ENCODE measurements around the gene GSK3B. TPM values are rescaled to one million over a fixed set of nuclear protein-coding genes. Genes with fewer than 3 reads are reported as not detected.

GSK3B gene
- total RNA-seq, 6 experiments from 2014 or later = 14.4 to 19.4 (median 18.4) TPM

DNA sequence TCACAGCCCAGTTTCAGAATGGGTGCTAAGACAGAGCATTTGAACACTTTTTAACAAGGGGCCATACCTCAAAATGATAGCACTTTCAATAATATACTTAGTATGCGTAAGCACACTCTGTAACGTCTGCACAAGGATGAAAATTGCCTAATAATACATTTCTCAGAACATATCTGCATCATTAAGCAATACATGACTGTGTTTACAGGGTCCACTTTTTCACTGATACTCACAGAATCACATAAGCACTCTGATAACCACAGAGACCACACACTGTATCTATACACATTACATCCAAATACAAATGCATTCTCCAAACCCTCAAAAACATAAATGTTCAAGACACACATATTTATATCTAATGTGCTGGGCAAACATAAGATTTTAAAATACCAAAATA lies 232.6 kb downstream of the GSK3B start:
- TF ChIP-seq, protein P1, sequence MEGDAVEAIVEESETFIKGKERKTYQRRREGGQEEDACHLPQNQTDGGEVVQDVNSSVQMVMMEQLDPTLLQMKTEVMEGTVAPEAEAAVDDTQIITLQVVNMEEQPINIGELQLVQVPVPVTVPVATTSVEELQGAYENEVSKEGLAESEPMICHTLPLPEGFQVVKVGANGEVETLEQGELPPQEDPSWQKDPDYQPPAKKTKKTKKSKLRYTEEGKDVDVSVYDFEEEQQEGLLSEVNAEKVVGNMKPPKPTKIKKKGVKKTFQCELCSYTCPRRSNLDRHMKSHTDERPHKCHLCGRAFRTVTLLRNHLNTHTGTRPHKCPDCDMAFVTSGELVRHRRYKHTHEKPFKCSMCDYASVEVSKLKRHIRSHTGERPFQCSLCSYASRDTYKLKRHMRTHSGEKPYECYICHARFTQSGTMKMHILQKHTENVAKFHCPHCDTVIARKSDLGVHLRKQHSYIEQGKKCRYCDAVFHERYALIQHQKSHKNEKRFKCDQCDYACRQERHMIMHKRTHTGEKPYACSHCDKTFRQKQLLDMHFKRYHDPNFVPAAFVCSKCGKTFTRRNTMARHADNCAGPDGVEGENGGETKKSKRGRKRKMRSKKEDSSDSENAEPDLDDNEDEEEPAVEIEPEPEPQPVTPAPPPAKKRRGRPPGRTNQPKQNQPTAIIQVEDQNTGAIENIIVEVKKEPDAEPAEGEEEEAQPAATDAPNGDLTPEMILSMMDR (IDR thresholded peaks at IDR 0.05) = no peak
- TF ChIP-seq POLR2A (IDR thresholded peaks at IDR 0.05) = no peak
- Histone ChIP-seq H3K27ac (no peak overlapping the region), H3K36me3 (peaks cover 0 to 10% (median 4%) of the 10 kb centered on the region in 4 donors), H3K27me3 (no peaks in the 10 kb centered on the region), H3K4me3 (no peak overlapping the region), H3K4me1 (no peaks in the 10 kb centered on the region), H3K9me3 (no peaks in the 10 kb centered on the region)
- intact Hi-C loops (cut with DNase I) = no loop called here
- 63% methylated on average over 2 of the region's 2 CpGs for WGBS (ENCODE audit: insufficient coverage, low coverage, low lambda C conversion rate, missing lambda C conversion rate)
- no peak for DNase-seq
- no peak for ATAC-seq

DNA sequence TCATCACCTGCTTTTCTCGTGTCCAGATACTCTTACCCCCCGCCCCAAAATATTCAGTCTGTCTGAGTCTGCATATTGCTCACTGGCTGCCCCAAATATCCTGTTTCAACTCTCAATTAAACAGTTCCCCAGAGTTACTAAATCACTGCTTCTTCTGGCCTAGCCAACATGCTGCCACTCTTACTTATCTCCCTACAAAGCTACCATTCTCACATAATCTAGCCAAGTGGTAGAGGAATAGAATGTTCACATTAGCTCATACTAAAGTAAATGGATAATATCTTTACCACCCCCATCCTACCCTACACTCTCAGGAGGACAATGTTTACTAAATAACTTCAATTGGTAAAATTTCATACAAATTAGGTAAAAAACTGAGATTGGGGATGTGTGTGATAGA lies 234.5 kb downstream of the GSK3B start:
- no peaks in the 10 kb centered on the region for H3K9me3 ChIP-seq
- no peaks in the 10 kb centered on the region for H3K4me1 ChIP-seq
- intact Hi-C loops (cut with DNase I) = no loop called here
- 100% methylated on average over 2 of the region's 2 CpGs for WGBS (ENCODE audit: insufficient coverage, low coverage, low lambda C conversion rate, missing lambda C conversion rate)
- H3K27ac ChIP-seq = no peak overlapping the region
- H3K4me3 ChIP-seq = no peak overlapping the region
- DNase-seq (no peak), ATAC-seq (no peak)
- peaks cover 0 to 10% (median 4%) of the 10 kb centered on the region in 4 donors for H3K36me3 ChIP-seq
- TF ChIP-seq POLR2A (IDR thresholded peaks at IDR 0.05) = no peak
- TF ChIP-seq, protein P1 (IDR thresholded peaks at IDR 0.05) = no peak
- H3K27me3 ChIP-seq = no peaks in the 10 kb centered on the region

DNA sequence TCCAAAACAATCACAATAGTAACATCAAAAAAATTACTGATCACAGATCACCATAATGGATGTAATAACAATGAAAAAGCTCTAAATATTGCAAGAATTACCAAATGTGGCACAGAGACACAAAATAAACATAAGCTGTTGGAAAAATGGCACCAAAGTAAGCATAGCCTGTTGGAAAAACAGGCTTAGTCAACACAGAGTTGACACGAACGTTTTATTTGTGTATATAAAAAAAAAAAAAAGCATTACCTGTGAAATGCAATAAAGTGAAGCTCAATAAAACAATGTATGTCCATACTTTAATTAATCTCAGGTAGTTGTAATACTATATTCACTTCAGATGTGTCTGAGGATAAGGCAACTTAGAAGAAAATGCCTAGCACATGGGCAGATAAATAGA lies 235.3 kb downstream of the GSK3B start:
- peaks cover 0 to 10% (median 4%) of the 10 kb centered on the region in 4 donors for H3K36me3 ChIP-seq
- 70% methylated on average over 2 of the region's 2 CpGs for WGBS (ENCODE audit: insufficient coverage, low coverage, low lambda C conversion rate, missing lambda C conversion rate)
- H3K4me1 ChIP-seq = no peaks in the 10 kb centered on the region
- no peak for ATAC-seq
- no peak overlapping the region for H3K4me3 ChIP-seq
- TF ChIP-seq, protein P1 (IDR thresholded peaks at IDR 0.05) = no peak
- TF ChIP-seq POLR2A (IDR thresholded peaks at IDR 0.05) = no peak
- no peak for DNase-seq
- intact Hi-C loops (cut with DNase I) = no loop called here
- no peaks in the 10 kb centered on the region for H3K9me3 ChIP-seq
- H3K27ac ChIP-seq = no peak overlapping the region
- no peaks in the 10 kb centered on the region for H3K27me3 ChIP-seq

DNA sequence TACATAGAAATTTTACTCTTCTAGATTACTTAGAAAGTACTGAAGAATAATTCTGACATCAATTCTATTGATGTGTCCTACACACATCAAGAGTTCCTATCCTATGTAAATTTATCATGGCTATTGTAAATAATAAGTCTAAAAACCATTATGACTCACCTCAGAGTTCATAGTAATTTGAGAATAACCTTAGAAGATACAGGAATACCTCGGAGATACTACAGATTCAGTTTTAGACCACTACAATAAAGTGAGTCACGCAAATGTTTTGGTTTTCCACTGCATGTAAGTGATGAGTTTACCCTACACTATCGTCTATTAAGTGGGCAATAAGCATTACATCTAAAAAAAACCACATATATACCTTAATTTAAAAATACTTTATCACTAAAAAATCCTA lies 237.6 kb downstream of the GSK3B start:
- Histone ChIP-seq H3K27me3 (no peaks in the 10 kb centered on the region), H3K4me1 (no peaks in the 10 kb centered on the region), H3K36me3 (peaks cover 0 to 4% (median 1%) of the 10 kb centered on the region in 4 donors), H3K27ac (no peak overlapping the region), H3K9me3 (no peaks in the 10 kb centered on the region), H3K4me3 (no peak overlapping the region)
- DNase-seq (no peak), ATAC-seq (no peak)
- intact Hi-C loops (cut with DNase I) = no loop called here
- 96% methylated on average over 3 of the region's 3 CpGs for whole genome bisulfite sequencing (ENCODE audit: insufficient coverage, low coverage, low lambda C conversion rate, missing lambda C conversion rate)
- TF ChIP-seq, protein P1 (IDR thresholded peaks at IDR 0.05) = no peak
- TF ChIP-seq POLR2A (IDR thresholded peaks at IDR 0.05) = no peak

DNA sequence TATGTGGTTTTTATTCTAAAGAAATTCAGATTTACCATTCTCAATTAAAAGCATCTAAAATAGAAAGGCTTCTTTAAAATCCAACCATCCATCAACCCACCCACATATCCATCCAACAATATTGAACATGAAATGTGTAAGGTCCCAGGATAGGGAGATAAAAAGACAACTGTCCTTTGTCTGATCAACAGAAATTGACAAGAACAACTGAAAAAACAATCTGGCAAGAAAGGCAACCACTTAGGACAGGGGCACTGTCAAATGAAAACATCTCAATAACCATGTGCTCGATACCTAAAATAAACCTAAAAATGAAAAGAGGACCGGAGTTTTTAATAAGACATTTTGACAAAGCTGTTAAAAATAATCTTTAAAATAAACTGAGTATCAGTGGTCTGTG lies 245.1 kb downstream of the GSK3B start:
- H3K4me1 ChIP-seq = no peaks in the 10 kb centered on the region
- WGBS (ENCODE audit: insufficient coverage, low coverage, low lambda C conversion rate, missing lambda C conversion rate) = 100% methylated on average over 2 of the region's 2 CpGs
- no peak for ATAC-seq
- H3K27ac ChIP-seq = no peak overlapping the region
- no peaks in the 10 kb centered on the region for H3K9me3 ChIP-seq
- no peak overlapping the region for H3K4me3 ChIP-seq
- no peaks in the 10 kb centered on the region for H3K27me3 ChIP-seq
- H3K36me3 ChIP-seq = no peaks in the 10 kb centered on the region
- intact Hi-C loops (cut with DNase I) = no loop called here
- no peak for DNase-seq
- TF ChIP-seq, protein P1 (IDR thresholded peaks at IDR 0.05) = no peak
- no peak for TF ChIP-seq POLR2A (IDR thresholded peaks at IDR 0.05)
